ENCODE results near the gene APBA1.

- TF ChIP-seq POLR2AphosphoS5 (IDR thresholded peaks at IDR 0.05; ENCODE audit: low read depth, low read length) (no peak), FOXP2 (optimal IDR thresholded peaks at IDR 0.05; ENCODE audit: borderline replicate concordance, extremely low read depth, extremely low read length, insufficient read depth) (no peak), REST (IDR thresholded peaks at IDR 0.05; ENCODE audit: insufficient read depth in 1 of 2, low read depth in 2 of 2, low read length in 2 of 2) (no peak)
Measured at GRCh38 chr9:69412741-69413150, 259.4 kb downstream of the APBA1 start.

Data from PFSK-1 (cell line).